Spleen (tissue), 7 donors: ENCODE results near the gene PPP2R5E.

Experiments used
- CTCF ChIP-seq, 11 experiments: fragments of 200-600 bp in 7 of 11; fragments of 450-650 bp in 4 of 11; sonication (generic) in 4 of 11; IDR thresholded peaks in 8 of 11; conservative IDR thresholded peaks in 3 of 11; 1 replicate in 7 of 11; 2 replicates in 4 of 11; pipeline versions ENCODE4 v1.4.0 to v1.8.0; 2016 to 2021; ENCODE audit warnings: antibody characterized with exemption in 11 of 11, inconsistent platforms in 4 of 11, mild to moderate bottlenecking in 1 of 11
- POLR2A ChIP-seq, 3 donors: fragments of 450-650 bp; IDR thresholded peaks; one replicate each; pipeline ENCODE4 v1.5.1; 2017; ENCODE audit warnings: antibody characterized with exemption in 3 of 3, mild to moderate bottlenecking in 1 of 3
- POLR2AphosphoS5 ChIP-seq, 3 donors: sonication (generic); formaldehyde crosslinking; IDR thresholded peaks; one replicate each; pipeline ENCODE4 v1.5.1; 2017; ENCODE audit warnings: antibody characterized with exemption in 3 of 3
- donor health status: DM: no; HTN: no; CAD: no; lungs with moderate emphysema.
- donor health status: DM: no; HTN: no; CAD: no.
- donor health status: DM: no; HTN: no; CAD: no.

GRCh38 chr14:63448841-63449240, 94.3 kb downstream of the PPP2R5E start:
- TF ChIP-seq CTCF (IDR thresholded peaks at IDR 0.05 in 8 of 11, conservative IDR thresholded peaks at IDR 0.05 in 3 of 11) (no peak), POLR2A (IDR thresholded peaks at IDR 0.05) (no peak), POLR2AphosphoS5 (IDR thresholded peaks at IDR 0.05) (no peak)
